T-helper 22 cell (primary cell): Measurements from ENCODE around the gene NBL1.

Source experiments
- DNase-seq: peaks from one replicate; pipeline ENCODE4 v3.0.0-alpha.2; 2020; ENCODE audit warnings: low read depth

The NBL1 gene

GRCh38 chr1:19643602-19644394 lies at the start of gene NBL1:
Gene NBL1, plus strand, starts transcription at chr1:19644311. Its CDS starts 10,720 bp downstream, at chr1:19655031.
- peak; percentile 55 for DNase-seq

GRCh38 chr1:19596065-19596713 lies 47.9 kb upstream of the NBL1 start:
- DNase-seq = no peak

- peak; percentile 98 for DNase-seq
Measured at GRCh38 chr1:19596714-19597495, 47.2 kb upstream of the NBL1 start.

- no peak for DNase-seq
Measured at GRCh38 chr1:19597496-19598309, 46.4 kb upstream of the NBL1 start.

GRCh38 chr1:19599810-19600209 lies 44.3 kb upstream of the NBL1 start:
- DNase-seq = no peak

- DNase-seq = no peak
Measured at GRCh38 chr1:19602486-19602885, 41.6 kb upstream of the NBL1 start.

- no peak for DNase-seq
Measured at GRCh38 chr1:19605967-19606366, 38.1 kb upstream of the NBL1 start.

GRCh38 chr1:19606817-19607642 lies 37.1 kb upstream of the NBL1 start:
- DNase-seq = peak; percentile 66

- no peak for DNase-seq
Measured at GRCh38 chr1:19608232-19608631, 35.9 kb upstream of the NBL1 start.

- no peak for DNase-seq
Measured at GRCh38 chr1:19610282-19610981, 33.7 kb upstream of the NBL1 start.

GRCh38 chr1:19612530-19612929 lies 31.6 kb upstream of the NBL1 start:
- no peak for DNase-seq

GRCh38 chr1:19613171-19613703 lies 30.9 kb upstream of the NBL1 start:
- no peak for DNase-seq

- no peak for DNase-seq
Measured at GRCh38 chr1:19615438-19615837, 28.7 kb upstream of the NBL1 start.

- no peak for DNase-seq
Measured at GRCh38 chr1:19616489-19616888, 27.6 kb upstream of the NBL1 start.

GRCh38 chr1:19617376-19617775 lies 26.7 kb upstream of the NBL1 start:
- no peak for DNase-seq

- no peak for DNase-seq
Measured at GRCh38 chr1:19618428-19618827, 25.7 kb upstream of the NBL1 start.

- DNase-seq = no peak
Measured at GRCh38 chr1:19619697-19620384, 24.3 kb upstream of the NBL1 start.

- DNase-seq = no peak
Measured at GRCh38 chr1:19620786-19621185, 23.3 kb upstream of the NBL1 start.

GRCh38 chr1:19621274-19621950 lies 22.7 kb upstream of the NBL1 start:
- DNase-seq = no peak
